ENCODE measurements around the gene FAXC. TPM values are rescaled to one million over a fixed set of nuclear protein-coding genes. Genes with fewer than 3 reads are reported as not detected.

FAXC gene
- total RNA-seq, 2 donors from 2014 or later: 0.16 TPM; not detected in 1

DNA sequence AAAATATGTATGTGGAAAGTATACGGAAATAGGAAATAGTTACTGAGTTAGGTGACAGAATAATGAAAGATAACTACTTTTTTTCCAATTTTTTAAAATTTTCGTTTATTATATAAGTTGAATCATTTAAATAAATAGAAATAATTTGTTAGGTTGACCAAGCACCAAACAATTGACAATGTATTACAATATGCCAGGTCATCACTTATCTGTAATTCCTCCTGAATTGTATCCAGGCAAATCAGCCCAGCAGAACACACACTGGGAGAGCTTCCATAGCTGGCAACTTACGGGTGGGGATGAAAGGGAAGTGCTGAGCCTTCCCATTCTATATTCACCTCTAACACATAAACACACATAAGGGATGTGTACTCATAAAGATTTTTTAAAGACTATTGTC lies 40.7 kb downstream of the FAXC start:
- no peaks in the 10 kb centered on the region for H3K9me3 ChIP-seq
- no peaks in the 10 kb centered on the region for H3K4me1 ChIP-seq
- H3K36me3 ChIP-seq: no peaks in the 10 kb centered on the region
- TF ChIP-seq, protein P1, sequence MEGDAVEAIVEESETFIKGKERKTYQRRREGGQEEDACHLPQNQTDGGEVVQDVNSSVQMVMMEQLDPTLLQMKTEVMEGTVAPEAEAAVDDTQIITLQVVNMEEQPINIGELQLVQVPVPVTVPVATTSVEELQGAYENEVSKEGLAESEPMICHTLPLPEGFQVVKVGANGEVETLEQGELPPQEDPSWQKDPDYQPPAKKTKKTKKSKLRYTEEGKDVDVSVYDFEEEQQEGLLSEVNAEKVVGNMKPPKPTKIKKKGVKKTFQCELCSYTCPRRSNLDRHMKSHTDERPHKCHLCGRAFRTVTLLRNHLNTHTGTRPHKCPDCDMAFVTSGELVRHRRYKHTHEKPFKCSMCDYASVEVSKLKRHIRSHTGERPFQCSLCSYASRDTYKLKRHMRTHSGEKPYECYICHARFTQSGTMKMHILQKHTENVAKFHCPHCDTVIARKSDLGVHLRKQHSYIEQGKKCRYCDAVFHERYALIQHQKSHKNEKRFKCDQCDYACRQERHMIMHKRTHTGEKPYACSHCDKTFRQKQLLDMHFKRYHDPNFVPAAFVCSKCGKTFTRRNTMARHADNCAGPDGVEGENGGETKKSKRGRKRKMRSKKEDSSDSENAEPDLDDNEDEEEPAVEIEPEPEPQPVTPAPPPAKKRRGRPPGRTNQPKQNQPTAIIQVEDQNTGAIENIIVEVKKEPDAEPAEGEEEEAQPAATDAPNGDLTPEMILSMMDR (IDR thresholded peaks at IDR 0.05): no peak
- DNase-seq (ENCODE audit: low spot score): no peak
- H3K27me3 ChIP-seq: no peaks in the 10 kb centered on the region
- H3K27ac ChIP-seq: no peak overlapping the region
- H3K4me3 ChIP-seq: no peak overlapping the region

DNA sequence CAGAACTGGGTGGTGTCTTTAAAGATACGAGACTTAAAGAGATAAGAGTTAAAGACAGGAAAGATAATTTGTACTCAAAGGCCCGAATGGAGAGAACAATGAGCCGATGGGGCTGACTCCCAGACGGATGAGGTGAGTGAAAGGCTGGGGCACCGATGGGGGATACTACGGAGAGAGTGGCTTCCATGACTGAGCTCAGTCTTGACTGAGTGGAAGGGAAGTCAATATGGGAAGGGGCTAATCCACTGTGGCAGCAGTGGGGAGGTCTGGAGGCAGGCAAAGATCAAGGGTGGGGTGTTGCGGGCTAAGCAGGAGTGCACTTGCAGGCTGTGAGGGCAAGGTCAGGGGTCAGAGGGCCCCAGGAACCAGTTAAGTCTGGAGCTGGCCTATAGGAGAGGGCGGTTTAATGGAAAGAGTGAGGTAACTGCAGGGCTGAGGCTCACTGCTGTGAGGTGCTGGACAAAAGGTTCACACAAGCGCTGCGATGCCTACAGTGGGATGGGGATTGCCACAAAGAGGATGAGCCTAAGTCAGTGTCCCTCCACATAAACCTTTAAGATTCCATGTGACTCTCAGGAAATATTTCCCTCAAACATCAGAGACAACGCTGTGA lies 42.1 kb downstream of the FAXC start:
- TF ChIP-seq, protein P1 (IDR thresholded peaks at IDR 0.05): no peak
- no peaks in the 10 kb centered on the region for H3K9me3 ChIP-seq
- no peak for DNase-seq (ENCODE audit: low spot score)
- no peak overlapping the region for H3K4me3 ChIP-seq
- H3K4me1 ChIP-seq: no peaks in the 10 kb centered on the region
- H3K27ac ChIP-seq: no peak overlapping the region
- no peaks in the 10 kb centered on the region for H3K27me3 ChIP-seq
- no peaks in the 10 kb centered on the region for H3K36me3 ChIP-seq

DNA sequence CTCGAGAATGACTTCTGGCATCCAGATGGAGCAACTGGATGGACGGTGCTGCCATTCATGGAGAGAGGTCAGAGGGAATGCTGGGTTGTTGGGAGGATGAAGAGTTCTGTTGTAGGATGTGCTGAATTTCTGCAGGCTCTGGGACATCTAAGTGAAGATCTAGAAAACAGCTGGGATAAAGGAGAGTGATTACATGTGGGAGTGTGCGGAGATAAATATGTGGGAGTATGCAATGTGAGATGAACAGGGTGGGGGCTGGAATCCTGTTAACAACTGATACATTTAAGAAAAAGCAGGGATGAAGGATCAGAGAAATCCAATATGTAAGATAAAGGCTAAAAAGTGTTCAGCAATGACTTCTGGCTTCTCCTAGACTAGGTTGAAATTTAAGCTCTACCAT lies 43.1 kb downstream of the FAXC start:
- TF ChIP-seq, protein P1 (IDR thresholded peaks at IDR 0.05): no peak
- DNase-seq (ENCODE audit: low spot score): no peak
- H3K27ac ChIP-seq: no peak overlapping the region
- H3K4me3 ChIP-seq: no peak overlapping the region
- no peaks in the 10 kb centered on the region for H3K27me3 ChIP-seq
- no peaks in the 10 kb centered on the region for H3K36me3 ChIP-seq
- H3K4me1 ChIP-seq: no peaks in the 10 kb centered on the region
- H3K9me3 ChIP-seq: no peaks in the 10 kb centered on the region

DNA sequence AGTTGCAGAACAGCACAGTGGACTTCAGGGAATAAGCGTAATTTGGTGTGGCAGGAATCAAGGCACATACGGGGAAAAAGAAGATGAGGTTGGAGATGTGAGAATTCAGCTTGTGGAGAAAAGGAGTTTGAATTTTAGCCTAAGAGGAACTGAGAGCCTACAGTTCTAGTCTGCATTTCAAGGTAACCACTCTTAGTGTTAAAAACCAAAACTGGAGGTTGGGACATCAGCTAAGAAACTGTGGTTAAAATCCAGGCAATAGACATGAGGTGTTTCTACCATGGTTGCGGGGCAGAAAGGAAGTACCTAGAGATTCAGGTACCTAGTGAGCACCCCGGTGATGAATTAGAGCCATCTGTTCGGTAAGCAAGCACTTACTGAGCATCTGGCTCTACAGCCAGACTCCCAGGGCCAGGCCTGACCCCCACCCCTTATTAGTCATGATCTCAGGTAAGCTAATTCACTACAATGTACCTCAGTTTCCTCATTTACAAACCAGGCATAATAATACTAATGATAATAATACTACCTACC lies 44.4 kb downstream of the FAXC start:
- Histone ChIP-seq H3K4me3 (no peak overlapping the region), H3K27me3 (no peaks in the 10 kb centered on the region), H3K4me1 (no peaks in the 10 kb centered on the region), H3K27ac (no peak overlapping the region), H3K9me3 (no peaks in the 10 kb centered on the region), H3K36me3 (no peaks in the 10 kb centered on the region)
- no peak for DNase-seq (ENCODE audit: low spot score)
- TF ChIP-seq, protein P1 (IDR thresholded peaks at IDR 0.05): no peak

DNA sequence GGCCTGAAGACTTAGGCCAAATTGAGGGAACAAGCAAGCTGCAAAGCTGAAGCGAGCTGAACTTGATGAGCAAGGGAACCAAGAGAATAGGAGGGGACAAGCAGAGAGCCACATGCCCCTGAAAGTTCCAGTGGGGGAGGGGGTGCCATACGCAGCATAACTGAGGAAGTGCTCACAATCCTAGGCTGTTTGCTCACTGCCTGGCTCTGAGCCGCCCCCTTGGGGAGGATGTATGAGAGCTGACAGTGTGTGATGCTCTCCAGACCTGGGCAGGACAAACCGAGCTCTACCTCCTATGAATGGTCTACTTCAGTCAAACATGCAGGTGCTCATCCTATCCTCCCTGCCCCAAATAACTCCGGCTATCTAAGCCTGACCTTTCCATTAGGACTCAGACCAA lies 52.1 kb downstream of the FAXC start:
- Histone ChIP-seq H3K4me1 (no peaks in the 10 kb centered on the region), H3K36me3 (no peaks in the 10 kb centered on the region), H3K9me3 (no peaks in the 10 kb centered on the region), H3K4me3 (no peak overlapping the region), H3K27me3 (no peaks in the 10 kb centered on the region), H3K27ac (no peak overlapping the region)
- TF ChIP-seq, protein P1 (IDR thresholded peaks at IDR 0.05): no peak
- DNase-seq (ENCODE audit: low spot score): no peak

DNA sequence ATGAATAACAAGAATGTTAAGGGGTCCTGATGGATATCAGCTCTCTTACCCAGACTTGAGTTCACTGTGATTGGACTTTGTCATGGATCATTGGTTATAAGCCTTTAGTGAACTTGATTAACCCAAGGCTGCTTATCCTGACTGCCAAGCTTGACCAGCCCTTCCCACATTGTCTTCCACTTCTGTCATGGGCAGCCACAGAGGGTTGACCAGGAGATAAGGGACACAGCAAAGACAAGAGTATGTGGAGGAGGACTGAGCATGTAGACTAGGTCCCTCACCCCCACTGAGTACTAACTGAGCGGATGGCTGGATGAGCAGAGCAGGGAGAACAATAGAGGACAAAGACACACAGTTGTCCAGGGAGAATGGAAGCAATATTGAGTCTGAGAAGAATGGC lies 52.5 kb downstream of the FAXC start:
- H3K36me3 ChIP-seq: no peaks in the 10 kb centered on the region
- no peaks in the 10 kb centered on the region for H3K27me3 ChIP-seq
- TF ChIP-seq, protein P1 (IDR thresholded peaks at IDR 0.05): no peak
- no peaks in the 10 kb centered on the region for H3K9me3 ChIP-seq
- H3K4me1 ChIP-seq: no peaks in the 10 kb centered on the region
- no peak overlapping the region for H3K4me3 ChIP-seq
- no peak for DNase-seq (ENCODE audit: low spot score)
- no peak overlapping the region for H3K27ac ChIP-seq

Measured in right atrium auricular region (tissue), 2 donors.